ENCODE results near the gene FAM180B.

- TF ChIP-seq EP300 (IDR thresholded peaks at IDR 0.05; ENCODE audit: low read depth) (no peak), POLR2A (IDR thresholded peaks at IDR 0.05) (no peak)
Observed at GRCh38 chr11:47592251-47592650, 5.8 kb downstream of the FAM180B start.
